ENCODE measurements around the gene UBR3. TPM values are rescaled to one million over a fixed set of nuclear protein-coding genes. Genes with fewer than 3 reads are reported as not detected.

The UBR3 gene
- polyA plus RNA-seq, 2 of the 4 experiments (the other 2 are of a cell fraction): 11.0 to 23.1 TPM

DNA sequence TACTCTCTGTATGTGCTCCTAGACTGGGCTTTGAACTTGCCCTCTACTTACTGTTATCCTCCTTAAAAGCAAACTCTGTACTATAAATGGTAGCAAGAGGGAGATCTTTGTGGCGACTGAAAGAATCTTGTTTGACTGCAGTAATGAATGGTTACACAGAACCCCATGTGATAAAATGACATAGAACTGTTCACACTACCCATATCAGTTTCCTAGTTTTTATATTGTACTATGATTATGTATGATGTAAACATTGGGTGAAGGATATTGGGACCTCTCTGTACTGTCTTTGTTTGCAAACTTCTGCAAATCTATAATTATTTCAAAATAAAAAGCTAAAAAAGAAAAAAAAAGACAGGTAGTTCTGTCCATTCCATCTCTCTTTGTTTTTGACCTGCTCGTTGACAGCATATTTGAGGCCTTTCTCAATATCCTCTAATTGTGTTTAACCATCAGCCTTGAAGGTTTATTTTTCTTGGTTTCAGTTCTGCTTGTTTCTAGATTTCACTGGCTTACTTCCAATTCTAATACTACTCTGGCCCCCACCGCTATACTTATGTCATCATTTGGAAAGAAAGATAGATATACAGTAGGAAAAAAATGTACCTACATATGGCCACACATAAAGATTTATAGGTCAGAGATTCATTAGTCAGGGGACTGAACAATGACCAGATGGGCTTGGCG lies 271.5 kb downstream of the UBR3 start (continued):
- TF ChIP-seq MAFK (IDR thresholded peaks at IDR 0.05; ENCODE audit: partially characterized antibody): no peak
- no peak for TF ChIP-seq CBX8 (IDR thresholded peaks at IDR 0.05)

DNA sequence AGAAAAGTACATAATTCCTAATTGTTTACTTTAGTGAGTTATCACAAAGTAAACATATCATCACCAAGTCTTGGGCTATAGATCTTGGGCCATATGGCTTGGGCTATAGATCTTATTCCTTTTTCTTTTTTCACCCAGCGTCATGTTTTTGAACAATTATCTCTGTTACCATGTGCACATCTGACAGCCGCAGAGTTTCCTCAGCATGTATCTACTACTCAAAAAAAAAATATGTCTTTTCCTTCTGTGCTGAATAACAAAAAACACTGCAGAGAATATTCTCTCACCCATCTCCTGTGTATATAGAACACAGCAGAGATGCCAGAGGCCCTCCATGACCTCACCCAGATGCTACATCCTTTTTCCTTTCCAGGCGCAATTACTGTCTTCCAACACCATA lies 274.5 kb downstream of the UBR3 start:
- 73% methylated on average over 3 of the region's 3 CpGs for WGBS (ENCODE audit: missing lambda C conversion rate)
- H3K9me3 ChIP-seq: peaks cover 4% of the 10 kb centered on the region; the same call in 1 of the 3 replicates
- peak in 1 of 2 experiments; percentile 59; a peak in 2 of 6 replicates for ATAC-seq
- ChIA-PET CTCF (interaction anchor here (0.6 kb wide), 1 partner anchor 25 kb away, joined by 3 read pairs; no protein-coding TSS in a partner anchor), POLR2A (no interaction called here)
- H3K4me3 ChIP-seq: no peak overlapping the region
- peak overlapping the region; percentile 16; the same call in 1 of the 3 replicates for H3K4me2 ChIP-seq
- peaks cover 8% of the 10 kb centered on the region; the same call in 2 of the 3 replicates for H3K4me1 ChIP-seq
- no peak for DNase-seq (ENCODE audit: low read depth in 1 of 2, low spot score in 1 of 2)
- FAIRE-seq: no peak
- TF ChIP-seq ZC3H11A (IDR thresholded peaks at IDR 0.05): no peak
- no peak for TF ChIP-seq PHF8 (IDR thresholded peaks at IDR 0.05; ENCODE audit: borderline replicate concordance, low read depth)
- no peak for TF ChIP-seq ATOH8 (CRISPR knock-in tag; IDR thresholded peaks at IDR 0.05; ENCODE audit: low read depth)
- TF ChIP-seq CEBPB (IDR thresholded peaks at IDR 0.05): no peak
- no peak for TF ChIP-seq NR3C1 (IDR thresholded peaks at IDR 0.05)
- TF ChIP-seq MAZ (IDR thresholded peaks at IDR 0.05; ENCODE audit: borderline replicate concordance, low read depth, low read length): no peak
- TF ChIP-seq ZNF302 (CRISPR knock-in tag; IDR thresholded peaks at IDR 0.05): no peak
- TF ChIP-seq FOSB (CRISPR knock-in tag; IDR thresholded peaks at IDR 0.05): no peak
- no peak for TF ChIP-seq RCOR1 (IDR thresholded peaks at IDR 0.05; ENCODE audit: low read depth, low read length)
- TF ChIP-seq HDAC2 (IDR thresholded peaks at IDR 0.05): no peak
- no peak for TF ChIP-seq FOSL2 (IDR thresholded peaks at IDR 0.05)
- TF ChIP-seq FOSL2 (CRISPR knock-in tag; IDR thresholded peaks at IDR 0.05): no peak
- TF ChIP-seq FOXS1 (CRISPR knock-in tag; IDR thresholded peaks at IDR 0.05): no peak
- TF ChIP-seq EHF (CRISPR knock-in tag; IDR thresholded peaks at IDR 0.05): no peak
- no peak for TF ChIP-seq RARB (CRISPR knock-in tag; IDR thresholded peaks at IDR 0.05)
- no peak overlapping the region for H3K27ac ChIP-seq

DNA sequence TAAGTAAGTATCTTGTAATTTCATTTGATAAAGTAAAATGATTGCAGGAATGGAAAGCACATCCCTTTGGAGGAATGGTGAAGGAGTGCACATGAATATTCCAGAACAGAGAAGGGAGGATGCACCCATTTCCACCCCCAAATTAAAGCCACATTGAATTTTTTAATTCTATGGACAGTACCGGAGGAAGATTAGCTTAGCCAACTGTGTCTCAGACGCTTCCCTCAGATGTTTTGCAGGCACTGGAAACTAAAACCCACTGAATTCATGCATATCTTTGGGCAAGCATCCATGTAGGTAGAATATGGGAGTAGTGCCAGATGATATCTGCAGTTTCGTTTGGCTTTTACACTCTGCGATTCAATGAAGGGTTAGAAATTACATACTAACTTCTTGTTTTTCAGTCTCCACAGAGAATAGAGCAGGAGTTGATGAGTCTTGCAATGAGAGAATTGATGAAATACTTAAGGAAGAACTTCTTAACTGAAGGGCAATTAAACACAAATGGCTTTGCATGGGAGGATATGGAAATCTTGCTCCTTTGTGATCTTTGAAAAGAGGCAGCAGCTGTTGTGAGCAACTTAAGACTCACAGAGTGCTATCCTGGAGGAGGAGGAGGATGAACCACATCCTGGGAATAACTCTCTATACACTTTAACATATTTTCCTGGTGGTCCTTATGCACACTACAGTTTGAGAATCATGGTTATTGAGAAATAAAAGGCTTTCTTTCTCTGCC lies 279.0 kb downstream of the UBR3 start:
- POLR2A ChIA-PET: no interaction called here
- 83% methylated on average over 4 of the region's 4 CpGs for WGBS (ENCODE audit: missing lambda C conversion rate)
- Histone ChIP-seq H3K4me3 (no peak overlapping the region), H3K4me2 (no peak overlapping the region), H3K9me3 (no peaks in the 10 kb centered on the region), H3K27ac (no peak overlapping the region), H3K4me1 (peaks cover 8% of the 10 kb centered on the region; the same call in 2 of the 3 replicates)
- TF ChIP-seq MYC (IDR thresholded peaks at IDR 0.05; ENCODE audit: borderline replicate concordance, low read length) (no peak), CEBPB (IDR thresholded peaks at IDR 0.05) (no peak), NPAS2 (CRISPR knock-in tag; IDR thresholded peaks at IDR 0.05; ENCODE audit: borderline replicate concordance) (no peak), GATA3 (IDR thresholded peaks at IDR 0.05; ENCODE audit: borderline replicate concordance) (no peak), POLR2AphosphoS2 (conservative IDR thresholded peaks at IDR 0.05; ENCODE audit: low read length) (no peak), KDM1A (IDR thresholded peaks at IDR 0.05; ENCODE audit: low read depth) (no peak), PBX3 (IDR thresholded peaks at IDR 0.05) (no peak), MAZ (IDR thresholded peaks at IDR 0.05; ENCODE audit: borderline replicate concordance, low read depth, low read length) (no peak), HOXB13 (CRISPR knock-in tag; IDR thresholded peaks at IDR 0.05; ENCODE audit: low read depth) (no peak), EHF (CRISPR knock-in tag; IDR thresholded peaks at IDR 0.05) (no peak), FOXS1 (CRISPR knock-in tag; IDR thresholded peaks at IDR 0.05) (no peak), TFCP2L1 (CRISPR knock-in tag; IDR thresholded peaks at IDR 0.05) (no peak), HDAC2 (IDR thresholded peaks at IDR 0.05) (no peak)
- TF ChIP-seq, protein P1, sequence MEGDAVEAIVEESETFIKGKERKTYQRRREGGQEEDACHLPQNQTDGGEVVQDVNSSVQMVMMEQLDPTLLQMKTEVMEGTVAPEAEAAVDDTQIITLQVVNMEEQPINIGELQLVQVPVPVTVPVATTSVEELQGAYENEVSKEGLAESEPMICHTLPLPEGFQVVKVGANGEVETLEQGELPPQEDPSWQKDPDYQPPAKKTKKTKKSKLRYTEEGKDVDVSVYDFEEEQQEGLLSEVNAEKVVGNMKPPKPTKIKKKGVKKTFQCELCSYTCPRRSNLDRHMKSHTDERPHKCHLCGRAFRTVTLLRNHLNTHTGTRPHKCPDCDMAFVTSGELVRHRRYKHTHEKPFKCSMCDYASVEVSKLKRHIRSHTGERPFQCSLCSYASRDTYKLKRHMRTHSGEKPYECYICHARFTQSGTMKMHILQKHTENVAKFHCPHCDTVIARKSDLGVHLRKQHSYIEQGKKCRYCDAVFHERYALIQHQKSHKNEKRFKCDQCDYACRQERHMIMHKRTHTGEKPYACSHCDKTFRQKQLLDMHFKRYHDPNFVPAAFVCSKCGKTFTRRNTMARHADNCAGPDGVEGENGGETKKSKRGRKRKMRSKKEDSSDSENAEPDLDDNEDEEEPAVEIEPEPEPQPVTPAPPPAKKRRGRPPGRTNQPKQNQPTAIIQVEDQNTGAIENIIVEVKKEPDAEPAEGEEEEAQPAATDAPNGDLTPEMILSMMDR (IDR thresholded peaks at IDR 0.05): no peak
- CTCF ChIA-PET: no interaction called here
- FAIRE-seq: no peak
- no peak for ATAC-seq
- no peak for DNase-seq (ENCODE audit: low read depth in 1 of 2, low spot score in 1 of 2)
